Endometrial microvascular endothelial cells (primary cell): ENCODE results near the gene ATP9A. TPM values are rescaled to one million over a fixed set of nuclear protein-coding genes. Genes with fewer than 3 reads are reported as not detected.
"Not testable (repeated sequence)": the region's sequence is repeated elsewhere in the genome, so short reads cannot be mapped to it uniquely, and the experiment has no call there.

Experiments used
- in situ Hi-C: cut with HindIII; loops from 2 replicates; pipeline ENCODE4 v1.10.0; 2017; ENCODE audit warnings: low sequenced_read_pairs, low pct_unique_long_range_greater_than_20kb; ENCODE audit errors: inconsistent ontology term
- total RNA-seq: library from RNA; depleted of rRNA; stranded (reverse); fragments of >200 nt; gene quantifications from one replicate; pipeline ENCODE4 v1.2.3, GENCODE V29; 2015; ENCODE audit errors: inconsistent ontology term

Gene ATP9A
- total RNA-seq, 1 donor from 2014 or later = 29.7 TPM

GRCh38 chr20:51797357-51798025, 29.3 kb upstream of the ATP9A start:
- in situ Hi-C loops = no loop called here

- in situ Hi-C loops = no loop called here
These were observed 28.1 kb upstream of the ATP9A start for GRCh38 chr20:51796340-51796739.

GRCh38 chr20:51792960-51793359, 24.8 kb upstream of the ATP9A start:
- in situ Hi-C loops = no loop called here

- in situ Hi-C loops = no loop called here
These were observed 23.4 kb upstream of the ATP9A start for GRCh38 chr20:51791626-51792025.

- in situ Hi-C loops = no loop called here
These were observed 22.1 kb upstream of the ATP9A start for GRCh38 chr20:51790256-51790655.

- in situ Hi-C loops = no loop called here
These were observed 21.2 kb upstream of the ATP9A start for GRCh38 chr20:51789434-51789833.

- in situ Hi-C loops = no loop called here
These were observed 20.6 kb upstream of the ATP9A start for GRCh38 chr20:51788822-51789221.

GRCh38 chr20:51784299-51784698, 16.1 kb upstream of the ATP9A start:
- in situ Hi-C loops = no loop called here

GRCh38 chr20:51778229-51778759, 10.1 kb upstream of the ATP9A start:
- in situ Hi-C loops = not testable (repeated sequence)

GRCh38 chr20:51775241-51775640, 7.1 kb upstream of the ATP9A start:
- in situ Hi-C loops = no loop called here

GRCh38 chr20:51772236-51772635, 4.0 kb upstream of the ATP9A start:
- in situ Hi-C loops = no loop called here

- in situ Hi-C loops = no loop called here
These were observed 1.9 kb upstream of the ATP9A start for GRCh38 chr20:51769976-51770615.

GRCh38 chr20:51768759-51769517, 748 bp upstream of the ATP9A start:
- in situ Hi-C loops = no loop called here

- in situ Hi-C loops = no loop called here
These were observed 960 bp downstream of the ATP9A start for GRCh38 chr20:51766994-51767866.

- in situ Hi-C loops = not testable (repeated sequence)
These were observed 2.8 kb downstream of the ATP9A start for GRCh38 chr20:51765381-51765780.

GRCh38 chr20:51763965-51764602, 4.1 kb downstream of the ATP9A start:
- in situ Hi-C loops = no loop called here

- in situ Hi-C loops = no loop called here
These were observed 7.2 kb downstream of the ATP9A start for GRCh38 chr20:51760905-51761546.
